Astrocyte of the hippocampus (primary cell): ENCODE measurements around the gene GADD45B.
"Not testable (repeated sequence)": the region's sequence is repeated elsewhere in the genome, so short reads cannot be mapped to it uniquely, and the experiment has no call there.

ENCODE experiments used
- DNase-seq: peaks from one replicate; pipeline ENCODE4 v3.0.0; 2011; ENCODE audit warnings: low read depth, low spot score

Gene GADD45B

GRCh38 chr19:2443785-2444182 lies 32.1 kb upstream of the GADD45B start:
- DNase-seq: no peak

DNA sequence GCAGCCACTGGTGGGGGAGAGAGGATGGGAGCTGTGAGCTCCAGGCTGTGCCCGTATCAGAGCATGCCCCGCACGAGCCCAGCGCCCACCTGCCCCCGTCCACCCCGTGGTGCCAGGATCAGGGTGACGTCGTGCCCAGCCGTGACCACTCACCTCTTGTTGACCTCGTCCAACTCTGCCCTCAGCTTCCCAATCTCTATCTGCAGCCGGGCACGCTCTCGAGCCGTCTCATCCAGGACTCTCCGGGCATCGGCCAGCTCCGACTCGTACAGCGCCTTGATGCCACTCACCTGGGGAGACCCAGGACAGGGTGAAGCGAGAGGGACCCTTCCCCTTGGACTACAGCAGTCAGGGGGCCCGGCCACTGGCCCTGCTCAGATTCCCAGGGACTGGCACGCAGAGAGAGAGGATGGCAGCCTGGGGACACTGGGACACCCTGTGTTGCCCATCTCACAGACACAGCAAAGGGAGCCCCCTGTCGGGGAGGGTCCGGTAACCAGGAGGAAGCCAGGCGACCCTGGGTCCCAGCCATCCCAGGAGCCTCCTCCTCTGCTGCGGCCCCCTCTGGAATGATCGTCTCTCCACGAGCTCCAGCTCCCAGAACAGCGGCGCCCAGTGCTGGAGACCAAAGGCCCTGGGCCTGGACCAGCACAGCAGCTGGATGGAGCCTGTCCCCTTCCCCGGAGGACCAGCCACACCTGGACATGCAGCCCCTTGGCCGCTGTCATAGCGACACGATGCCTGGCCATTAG lies 31.5 kb upstream of the GADD45B start:
- no peak for DNase-seq

- DNase-seq: no peak
These were observed 29.5 kb upstream of the GADD45B start for GRCh38 chr19:2446381-2446780.

DNA sequence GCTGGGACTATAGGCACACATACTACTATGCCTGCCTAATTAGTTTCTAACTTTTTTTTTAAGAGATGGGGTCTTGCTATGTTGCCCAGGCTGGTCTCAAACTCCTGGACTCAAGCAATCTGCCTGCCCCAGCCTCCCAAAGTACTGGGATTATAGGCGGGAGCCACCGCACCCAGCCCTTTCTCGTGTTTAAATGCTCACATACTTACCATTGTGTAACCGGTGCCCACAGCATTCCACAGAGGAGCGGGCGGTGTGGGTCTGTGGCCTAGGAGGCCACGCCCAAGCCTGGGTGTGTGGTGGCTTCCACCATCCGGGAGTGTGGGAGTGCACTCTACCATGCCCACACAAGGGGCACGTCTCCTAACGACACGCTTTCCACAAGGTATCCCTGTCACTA lies 26.9 kb upstream of the GADD45B start:
- DNase-seq: peak; percentile 60

DNA sequence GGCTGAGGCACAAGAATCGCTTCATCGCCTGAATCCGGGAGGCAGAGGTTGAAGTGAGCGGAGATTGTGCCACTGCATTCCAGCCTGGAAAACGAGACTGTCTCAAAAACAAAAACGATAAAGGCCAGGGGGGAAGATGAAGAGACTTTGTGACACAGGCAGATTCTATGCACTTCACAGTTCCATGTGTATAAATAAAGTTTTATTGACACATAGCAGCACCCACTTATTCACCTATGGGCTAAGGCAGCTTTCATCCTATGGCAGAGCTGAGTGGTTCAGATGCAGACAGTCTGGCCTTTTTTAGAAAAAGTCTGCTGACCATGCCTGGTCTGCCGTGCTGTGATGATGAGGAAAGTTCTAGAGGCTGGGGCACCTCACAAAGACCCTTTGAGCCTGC lies 24.8 kb upstream of the GADD45B start:
- DNase-seq: no peak

DNA sequence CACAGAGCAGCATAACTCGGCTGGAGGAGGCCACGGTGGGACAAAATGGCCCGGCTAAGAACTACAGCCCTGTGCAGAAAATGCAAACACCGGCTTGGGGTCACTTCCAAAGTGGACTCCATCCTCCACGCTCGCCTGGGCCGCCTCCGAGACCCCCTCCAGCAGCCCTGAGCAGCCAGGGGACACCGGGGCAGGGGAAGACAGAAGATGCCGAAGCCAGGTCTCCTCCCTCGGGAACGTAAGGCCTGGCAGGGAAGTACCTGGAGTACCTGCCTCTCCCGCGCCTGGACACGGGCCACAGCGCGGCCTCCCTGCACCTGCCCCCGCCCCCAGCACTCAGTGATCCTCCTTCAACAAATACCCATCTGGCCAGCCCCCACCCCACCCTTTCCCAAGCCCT lies 24.2 kb upstream of the GADD45B start:
- DNase-seq: no peak

DNA sequence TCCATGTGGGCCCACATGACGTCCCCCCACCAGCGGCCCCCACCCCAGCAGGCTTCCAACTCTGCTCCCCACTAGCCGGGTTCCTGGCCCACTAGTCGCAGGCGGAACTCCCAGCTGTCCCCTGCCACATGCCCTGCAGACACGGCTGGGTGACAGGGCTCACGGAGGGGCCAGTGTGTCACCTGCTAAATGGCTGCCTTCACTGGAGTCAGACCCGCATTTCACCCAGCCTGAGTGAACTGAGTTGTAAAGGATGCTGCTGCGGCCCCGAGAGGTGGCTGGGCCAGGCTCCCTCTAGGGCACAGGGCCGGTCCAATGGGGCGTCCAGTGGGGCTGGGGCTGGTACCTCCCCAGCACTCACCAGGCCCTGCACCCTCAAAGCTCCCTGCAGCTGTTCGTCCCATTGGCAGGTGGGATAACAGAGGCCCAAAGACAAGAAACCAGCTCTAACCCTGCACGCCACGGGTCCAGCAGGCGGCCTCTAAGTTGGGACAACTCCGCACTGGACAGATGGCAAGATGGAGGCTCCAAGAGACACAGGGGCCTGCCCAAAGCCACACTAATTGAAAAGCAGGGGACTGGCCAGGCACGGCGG lies 22.4 kb upstream of the GADD45B start:
- DNase-seq: no peak

GRCh38 chr19:2454199-2454961 lies 21.5 kb upstream of the GADD45B start:
- DNase-seq: no peak

GRCh38 chr19:2454962-2455850 lies 20.7 kb upstream of the GADD45B start:
- no peak for DNase-seq

- DNase-seq: peak; percentile 42
These were observed 19.9 kb upstream of the GADD45B start for GRCh38 chr19:2455851-2456570.

DNA sequence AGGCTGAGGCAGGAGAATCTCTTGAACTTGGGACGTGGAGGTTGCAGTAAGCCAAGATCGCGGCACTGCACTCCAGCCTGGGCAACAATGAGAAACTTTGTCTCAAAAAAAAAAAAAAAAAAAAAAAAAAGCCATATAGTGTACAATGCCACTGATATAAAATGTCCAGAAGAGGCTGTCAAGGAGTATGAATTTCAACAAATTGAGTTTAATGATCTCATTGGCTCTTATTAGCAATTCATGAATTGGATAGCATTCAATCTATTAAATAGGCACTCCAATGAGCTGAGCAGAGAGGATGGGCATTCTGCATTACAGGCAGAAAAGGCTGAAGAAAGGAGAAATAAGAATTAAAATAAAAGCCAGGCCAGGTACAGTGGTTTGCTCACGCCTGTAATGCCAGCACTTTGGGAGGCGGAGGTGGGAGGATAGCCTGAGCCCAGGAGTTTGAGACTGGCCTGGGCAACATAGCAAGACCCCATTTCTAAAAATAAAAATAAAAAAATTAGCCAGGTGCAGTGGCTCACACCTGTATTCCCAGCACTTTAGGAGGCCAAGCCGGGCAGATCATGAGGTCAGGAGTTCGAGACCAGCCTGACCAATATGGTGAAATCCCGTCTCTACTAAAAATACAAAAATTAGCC lies 18.4 kb upstream of the GADD45B start:
- no peak for DNase-seq

GRCh38 chr19:2458054-2458453 lies 17.9 kb upstream of the GADD45B start:
- DNase-seq: no peak

GRCh38 chr19:2458776-2459175 lies 17.2 kb upstream of the GADD45B start:
- not testable (repeated sequence) for DNase-seq

- DNase-seq: no peak
These were observed 15.7 kb upstream of the GADD45B start for GRCh38 chr19:2460245-2460644.

DNA sequence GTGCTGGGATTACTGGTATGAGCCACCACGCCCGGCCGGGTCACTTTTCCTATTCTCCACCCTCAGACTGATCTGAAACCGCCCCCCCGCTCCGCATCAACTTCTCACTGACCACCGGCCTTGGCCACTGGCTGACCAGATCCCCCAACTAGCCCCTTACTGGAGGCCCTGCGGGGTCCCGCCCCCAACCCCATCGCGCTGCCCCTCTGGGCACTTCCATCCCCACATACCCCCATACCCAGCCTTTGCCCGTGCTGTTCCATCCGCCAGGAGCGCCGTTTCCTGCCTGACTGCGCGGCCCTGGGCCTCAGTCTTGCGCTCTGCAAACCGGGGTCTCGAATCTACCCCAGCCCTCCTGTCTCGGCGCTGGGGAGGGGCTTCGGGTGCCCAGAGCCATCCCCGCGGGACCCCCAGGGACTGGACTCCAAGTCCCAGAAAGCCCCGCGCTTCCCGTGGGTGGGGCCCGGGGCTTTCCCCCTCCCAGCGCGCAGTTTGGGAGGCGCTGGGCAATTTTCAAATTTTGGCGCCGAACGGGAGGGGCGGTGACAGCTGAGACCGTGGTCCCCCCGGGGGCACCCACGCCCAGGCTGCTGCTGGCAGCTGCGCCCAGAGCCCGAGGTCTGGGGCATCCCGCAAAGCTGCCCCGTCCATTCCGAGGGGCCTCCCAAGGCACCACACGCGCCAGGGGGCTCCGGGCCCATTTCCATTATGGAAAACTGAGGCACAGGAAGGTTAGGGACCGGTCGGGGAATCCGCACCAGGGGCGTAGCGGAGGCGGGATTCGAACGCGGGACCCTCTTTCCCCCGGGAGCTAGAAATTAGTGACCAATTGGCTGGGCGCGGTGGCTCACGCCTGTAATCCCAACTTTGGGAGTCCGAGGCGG lies 13.9 kb upstream of the GADD45B start:
- peak; percentile 84 for DNase-seq

DNA sequence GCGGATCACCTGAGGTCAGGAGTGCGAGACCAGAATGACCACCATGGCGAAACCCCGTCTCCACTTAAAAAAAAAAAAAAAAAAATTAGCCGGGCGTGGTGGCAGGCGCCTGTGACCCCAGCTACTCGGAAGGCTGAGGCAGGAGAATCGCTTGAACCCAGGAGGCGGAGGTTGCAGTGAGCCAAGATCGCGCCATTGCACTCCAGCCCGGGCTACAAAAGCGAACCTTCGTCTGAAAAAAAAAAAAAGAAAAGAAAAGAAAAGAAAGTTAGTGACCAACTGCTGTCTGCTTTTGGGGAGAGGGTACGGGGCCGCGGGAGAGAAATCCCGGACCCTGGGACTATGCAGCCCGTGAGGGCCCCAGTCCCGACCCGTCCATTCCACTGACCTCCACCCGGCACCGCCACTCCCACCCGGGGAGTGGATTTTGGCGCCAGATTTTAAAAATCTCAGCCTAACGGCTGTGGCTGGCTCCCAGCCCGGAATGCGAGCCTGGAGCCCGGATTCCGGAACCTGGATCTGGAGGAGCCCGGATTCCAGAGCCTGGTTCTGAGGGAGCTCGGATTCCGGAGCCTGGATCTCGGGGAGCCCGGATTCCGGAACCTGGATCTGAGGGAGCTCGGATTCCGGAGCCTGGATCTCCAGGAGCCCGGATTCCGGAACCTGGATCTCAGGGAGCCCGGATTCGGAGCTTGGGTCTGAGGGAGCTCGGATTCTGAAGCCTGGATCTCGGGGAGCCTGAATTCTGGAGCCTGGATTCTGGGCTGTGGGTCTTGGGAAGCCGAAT lies 13.1 kb upstream of the GADD45B start:
- DNase-seq: peak; percentile 97

GRCh38 chr19:2463694-2464093 lies 12.2 kb upstream of the GADD45B start:
- DNase-seq: not testable (repeated sequence)

GRCh38 chr19:2464389-2464788 lies 11.5 kb upstream of the GADD45B start:
- no peak for DNase-seq

DNA sequence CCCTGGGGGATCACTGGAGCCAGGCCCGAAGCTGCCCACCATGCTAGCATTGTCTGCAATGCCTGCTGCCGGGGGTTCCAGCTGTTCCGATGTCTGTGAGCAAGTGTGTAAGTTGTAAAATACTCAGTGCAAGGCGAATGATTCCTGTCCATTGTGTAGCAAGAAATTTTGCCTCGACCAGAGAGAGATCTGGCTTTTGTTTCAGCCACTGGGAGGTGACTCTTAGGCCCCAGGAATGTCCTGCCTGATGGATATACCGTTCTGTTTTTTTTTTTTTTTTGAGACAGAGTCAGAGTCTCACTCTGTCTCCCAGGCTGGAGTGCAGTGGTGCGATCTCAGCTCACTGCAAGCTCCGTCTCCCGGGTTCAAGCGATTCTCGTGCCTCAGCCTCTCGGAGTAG lies 7.3 kb upstream of the GADD45B start:
- DNase-seq: no peak
